ENCODE results near the gene USP43. TPM values are rescaled to one million over a fixed set of nuclear protein-coding genes. Genes with fewer than 3 reads are reported as not detected.
"Not testable (repeated sequence)": the region's sequence is repeated elsewhere in the genome, so short reads cannot be mapped to it uniquely, and the experiment has no call there.

The USP43 gene
- under 1 TPM in 3 of 9 donors, not detected in 6; 0.12 to 0.41 (median 0.16) TPM for total RNA-seq
- under 1 TPM in 1 of 2 donors, not detected in 1; 0.01 TPM for polyA plus RNA-seq
- long read RNA-seq, donor 1: 0 reads
- long read RNA-seq, donor 2: 0 reads
- long read RNA-seq, donor 3: 0 reads

- no peak within 1 kb of the TSS for H3K27ac ChIP-seq
- DNase-seq (no peak), ATAC-seq (peak in 3 of 4 donors; percentile 37 to 63 (median 62))
- peak within 1 kb of the TSS; percentile 25 to 63 (median 49) for H3K4me3 ChIP-seq
- 1% methylated on average over 29 to 72 of the region's 72 CpGs for WGBS, 4 donors
- TF ChIP-seq POLR2A (IDR thresholded peaks at IDR 0.05) (no peak), CTCF (IDR thresholded peaks at IDR 0.05) (no peak)
- intact Hi-C loops (cut with DNase I): loop anchor here in 1 of 10 donors (10.0 kb wide), 1 partner anchor 60 kb away; no protein-coding TSS in a partner anchor
- H3K27me3 ChIP-seq: peaks cover 11 to 78% (median 40%) of the 10 kb centered on the region in 9 donors
- peaks cover 0 to 23% (median 9%) of the 10 kb centered on the region in 12 donors for H3K4me1 ChIP-seq
- H3K36me3 ChIP-seq: no peaks in the 10 kb centered on the region
- H3K9me3 ChIP-seq: no peaks in the 10 kb centered on the region
Measured at GRCh38 chr17:9644910-9645751, at the start of gene USP43. Gene USP43 (plus strand): TSS chr17:9645517. CDS start chr17:9645633, 116 bp downstream.

GRCh38 chr17:9597638-9598037 is 47.7 kb upstream of the USP43 start:
- ATAC-seq; H3K4me3 ChIP-seq; H3K27me3 ChIP-seq; H3K36me3 ChIP-seq; DNase-seq; H3K9me3 ChIP-seq; H3K27ac ChIP-seq; intact Hi-C loops (cut with DNase I); H3K4me1 ChIP-seq: not testable (repeated sequence)
- 90 to 93% (median 92%) methylated on average over 5 of the region's 5 CpGs for WGBS, 4 donors

GRCh38 chr17:9598661-9599060 is 46.7 kb upstream of the USP43 start:
- 69 to 95% (median 83%) methylated on average over 4 of the region's 4 CpGs for WGBS, 4 donors
- Histone ChIP-seq H3K27ac (no peak overlapping the region), H3K4me1 (no peaks in the 10 kb centered on the region), H3K27me3 (peaks cover 0 to 6% (median 0%) of the 10 kb centered on the region in 9 donors), H3K4me3 (no peak overlapping the region), H3K9me3 (no peaks in the 10 kb centered on the region), H3K36me3 (no peaks in the 10 kb centered on the region)
- TF ChIP-seq CTCF (IDR thresholded peaks at IDR 0.05): no peak
- TF ChIP-seq POLR2A (IDR thresholded peaks at IDR 0.05): no peak
- ATAC-seq (no peak), DNase-seq (no peak)
- intact Hi-C loops (cut with DNase I): no loop called here

GRCh38 chr17:9604583-9604982 is 40.7 kb upstream of the USP43 start:
- 85 to 88% (median 88%) methylated on average over 5 of the region's 5 CpGs for WGBS, 4 donors
- intact Hi-C loops (cut with DNase I); ATAC-seq: not testable (repeated sequence)

GRCh38 chr17:9606453-9606852 is 38.9 kb upstream of the USP43 start:
- Histone ChIP-seq H3K36me3 (no peaks in the 10 kb centered on the region), H3K9me3 (no peaks in the 10 kb centered on the region), H3K4me1 (no peaks in the 10 kb centered on the region), H3K27me3 (peaks cover 0 to 3% (median 0%) of the 10 kb centered on the region in 9 donors), H3K27ac (no peak overlapping the region), H3K4me3 (no peak overlapping the region)
- ATAC-seq (no peak), DNase-seq (no peak)
- WGBS, 4 donors: 85 to 91% (median 89%) methylated on average over 6 of the region's 6 CpGs
- TF ChIP-seq POLR2A (IDR thresholded peaks at IDR 0.05) (no peak), CTCF (IDR thresholded peaks at IDR 0.05) (no peak)
- intact Hi-C loops (cut with DNase I): no loop called here

More at GRCh38 chr17:9604583-9604982, 40.7 kb upstream of the USP43 start:
- DNase-seq, H3K27me3 ChIP-seq, H3K36me3 ChIP-seq, H3K4me3 ChIP-seq, H3K9me3 ChIP-seq, H3K27ac ChIP-seq, H3K4me1 ChIP-seq: not testable (repeated sequence)

GRCh38 chr17:9607058-9607457 is 38.3 kb upstream of the USP43 start:
- WGBS, 4 donors: 70 to 82% (median 73%) methylated on average over 5 of the region's 5 CpGs
- H3K4me1 ChIP-seq; intact Hi-C loops (cut with DNase I); ATAC-seq; H3K27me3 ChIP-seq; H3K9me3 ChIP-seq; DNase-seq; H3K36me3 ChIP-seq; H3K27ac ChIP-seq; H3K4me3 ChIP-seq: not testable (repeated sequence)
